Neuronal stem cell (in vitro differentiated cells): ENCODE measurements around the gene CHGA.

Experiments used
- DNase-seq: peaks from one replicate; pipeline ENCODE4 v3.0.0-alpha.2; 2013; ENCODE audit warnings: low spot score
- H2AFZ ChIP-seq: one replicate; pipeline ENCODE4 v1.6.1; 2013; ENCODE audit warnings: mild to moderate bottlenecking, low read length, inconsistent platforms
- H2AK5ac ChIP-seq: 2 replicates; pipeline ENCODE4 v1.6.1; 2013; ENCODE audit warnings: low read depth, mild to moderate bottlenecking, inconsistent platforms, low read length, moderate library complexity, mixed read lengths
- H2BK120ac ChIP-seq: 2 replicates; pipeline ENCODE4 v1.6.1; 2013; ENCODE audit warnings: low read depth, mild to moderate bottlenecking, inconsistent platforms, low read length, moderate library complexity, mixed read lengths
- H2BK12ac ChIP-seq: one replicate; pipeline ENCODE4 v1.6.1; 2013; ENCODE audit warnings: low read length, inconsistent platforms
- H2BK15ac ChIP-seq: 2 replicates; pipeline ENCODE4 v1.6.1; 2013; ENCODE audit warnings: mild to moderate bottlenecking, low read length, inconsistent platforms, mixed read lengths
- H2BK5ac ChIP-seq: one replicate; pipeline ENCODE4 v1.6.1; 2013; ENCODE audit warnings: inconsistent platforms, mild to moderate bottlenecking, low read length, moderate library complexity
- H3K14ac ChIP-seq: one replicate; pipeline ENCODE4 v1.6.1; 2013; ENCODE audit warnings: low read length, inconsistent platforms
- H3K18ac ChIP-seq: 2 replicates; pipeline ENCODE4 v1.6.1; 2013; ENCODE audit warnings: low read length, inconsistent platforms
- H3K23ac ChIP-seq: 2 replicates; pipeline ENCODE4 v1.6.1; 2013; ENCODE audit warnings: low read depth, mild to moderate bottlenecking, mixed read lengths, low read length, inconsistent platforms; ENCODE audit not compliant: poor library complexity
- H3K27ac ChIP-seq: replicated peaks from 3 replicates; pipeline ENCODE4 v1.5.1; 2013; ENCODE audit warnings: low read length, inconsistent platforms
- H3K27me3 ChIP-seq, 3 experiments: 2 replicates each; pipeline ENCODE4 v1.6.1; 2013; ENCODE audit warnings: low read length in 3 of 3, mild to moderate bottlenecking in 2 of 3, inconsistent platforms in 1 of 3, low read depth in 1 of 3, mixed read lengths in 1 of 3, moderate library complexity in 1 of 3; ENCODE audit not compliant: control insufficient read depth in 3 of 3, insufficient read depth in 3 of 3
- H3K36me3 ChIP-seq, 2 donors: replicated peaks in 1 of 2; 2 replicates each; pipeline ENCODE4 v1.6.1; 2013; ENCODE audit warnings: low read length in 2 of 2; ENCODE audit not compliant: control insufficient read depth in 2 of 2, insufficient read depth in 2 of 2
- H3K4ac ChIP-seq: 2 replicates; pipeline ENCODE4 v1.6.1; 2013; ENCODE audit warnings: inconsistent platforms, mild to moderate bottlenecking, low read length, moderate library complexity
- H3K4me1 ChIP-seq, 2 donors: 1 replicate in 1 of 2; 2 replicates in 1 of 2; pipeline ENCODE4 v1.6.1; 2013; ENCODE audit warnings: low read length in 2 of 2, low read depth in 1 of 2; ENCODE audit not compliant: control insufficient read depth in 2 of 2, insufficient read depth in 1 of 2
- H3K4me2 ChIP-seq: one replicate; pipeline ENCODE4 v1.6.1; 2013; ENCODE audit warnings: mild to moderate bottlenecking, low read length, inconsistent platforms; ENCODE audit not compliant: insufficient read depth, poor library complexity, severe bottlenecking
- H3K4me3 ChIP-seq, 2 donors: 2 replicates each; pipeline ENCODE4 v1.5.1; 2013; ENCODE audit warnings: low read length in 2 of 2, mild to moderate bottlenecking in 2 of 2, inconsistent platforms in 1 of 2, moderate library complexity in 1 of 2
- H3K79me1 ChIP-seq: one replicate; pipeline ENCODE4 v1.6.1; 2013; ENCODE audit warnings: low read depth, mild to moderate bottlenecking, inconsistent platforms, low read length, moderate library complexity
- H3K9ac ChIP-seq: one replicate; pipeline ENCODE4 v1.6.1; 2013; ENCODE audit warnings: mild to moderate bottlenecking, low read depth, low read length, inconsistent platforms; ENCODE audit not compliant: poor library complexity
- H3K9me3 ChIP-seq, 2 donors: replicated peaks in 1 of 2; 2 replicates each; pipeline versions ENCODE3 to v1.6.1; 2013; ENCODE audit warnings: low read length in 2 of 2, mild to moderate bottlenecking in 2 of 2, inconsistent platforms in 1 of 2, low read depth in 1 of 2, mixed read lengths in 1 of 2, moderate library complexity in 1 of 2; ENCODE audit not compliant: control insufficient read depth in 2 of 2, insufficient read depth in 1 of 2
- H4K8ac ChIP-seq: one replicate; pipeline ENCODE4 v1.6.1; 2013; ENCODE audit warnings: low read depth, mild to moderate bottlenecking, inconsistent platforms, low read length, moderate library complexity
- H4K91ac ChIP-seq: one replicate; pipeline ENCODE4 v1.6.1; 2013; ENCODE audit warnings: low read length, low read depth, mild to moderate bottlenecking, inconsistent platforms; ENCODE audit not compliant: poor library complexity
- WGBS, 2 donors: extraction: QIAGEN DNeasy Blood & Tissue Kit; methylation state at CpG; one replicate each; pipeline ENCODE4 v1.1.7; 2013; ENCODE audit warnings: missing lambda C conversion rate in 2 of 2, mixed read lengths in 1 of 2; ENCODE audit not compliant: insufficient read length in 2 of 2, insufficient replicate concordance in 1 of 2; ENCODE audit errors: extremely low coverage in 2 of 2; 5-methylcytosine and 5-hydroxymethylcytosine counted together

Gene CHGA

DNA sequence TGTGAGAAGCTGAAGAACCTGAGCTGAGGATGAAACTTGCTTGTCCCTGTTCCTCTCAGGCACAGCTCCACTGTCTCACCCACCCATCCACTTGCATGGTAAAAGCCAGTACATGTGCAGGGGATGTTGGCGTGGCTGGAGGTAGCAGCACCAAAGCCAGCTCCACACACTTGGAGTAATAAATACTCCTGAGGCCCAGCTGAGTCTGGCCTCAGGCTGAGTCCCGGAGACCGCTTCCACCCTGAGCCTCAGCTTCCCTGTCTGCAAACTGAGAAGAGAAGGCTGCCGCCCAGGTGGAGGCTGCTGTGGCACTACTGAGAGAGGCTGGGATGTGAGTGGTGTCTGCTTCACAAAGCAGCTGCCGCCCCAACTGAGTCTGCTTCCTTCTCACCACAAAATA lies 19.2 kb downstream of the CHGA start:
- H2AK5ac ChIP-seq, result no peak overlapping the region

GRCh38 chr14:92942576-92942975 lies 19.6 kb downstream of the CHGA start:
- no peak overlapping the region for H3K4me3 ChIP-seq
- no peak overlapping the region for H3K14ac ChIP-seq
- H3K4me1 ChIP-seq, result no peaks in the 10 kb centered on the region
- no peak overlapping the region for H2BK5ac ChIP-seq
- no peak overlapping the region for H2BK120ac ChIP-seq
- WGBS, 2 donors, result no CpG with 5 or more reads among the region's 8 CpGs
- H3K9ac ChIP-seq, result no peak overlapping the region
- no peak overlapping the region for H2AFZ ChIP-seq
- no peaks in the 10 kb centered on the region for H3K9me3 ChIP-seq
- H3K36me3 ChIP-seq, result no peaks in the 10 kb centered on the region
- no peaks in the 10 kb centered on the region for H3K79me1 ChIP-seq
- H2AK5ac ChIP-seq, result no peak overlapping the region
- no peak for DNase-seq
- H4K8ac ChIP-seq, result no peak overlapping the region
- H2BK15ac ChIP-seq, result no peak overlapping the region
- H3K27me3 ChIP-seq, result no peaks in the 10 kb centered on the region
- H3K23ac ChIP-seq, result no peak overlapping the region
- no peak overlapping the region for H3K4me2 ChIP-seq
- no peak overlapping the region for H3K4ac ChIP-seq
- no peak overlapping the region for H2BK12ac ChIP-seq
- peak overlapping the region; percentile 48 for H3K18ac ChIP-seq
- H3K27ac ChIP-seq, result no peak overlapping the region
- H4K91ac ChIP-seq, result no peak overlapping the region

More for the DNA sequence above, 19.2 kb downstream of the CHGA start:
- no peak for DNase-seq
- Histone ChIP-seq H3K9me3 (no peaks in the 10 kb centered on the region), H3K4ac (no peak overlapping the region), H3K4me2 (no peak overlapping the region), H2BK15ac (no peak overlapping the region), H2BK120ac (no peak overlapping the region), H3K18ac (peak overlapping the region; percentile 48), H3K36me3 (no peaks in the 10 kb centered on the region), H3K79me1 (no peaks in the 10 kb centered on the region), H2BK12ac (no peak overlapping the region), H2BK5ac (no peak overlapping the region), H4K91ac (no peak overlapping the region), H3K4me1 (no peaks in the 10 kb centered on the region), H3K9ac (no peak overlapping the region), H4K8ac (peak overlapping the region; percentile 17), H3K14ac (no peak overlapping the region), H2AFZ (no peak overlapping the region), H3K23ac (no peak overlapping the region), H3K4me3 (no peak overlapping the region), H3K27me3 (no peaks in the 10 kb centered on the region), H3K27ac (no peak overlapping the region)
- no CpG with 5 or more reads among the region's 5 CpGs for WGBS, 2 donors

DNA sequence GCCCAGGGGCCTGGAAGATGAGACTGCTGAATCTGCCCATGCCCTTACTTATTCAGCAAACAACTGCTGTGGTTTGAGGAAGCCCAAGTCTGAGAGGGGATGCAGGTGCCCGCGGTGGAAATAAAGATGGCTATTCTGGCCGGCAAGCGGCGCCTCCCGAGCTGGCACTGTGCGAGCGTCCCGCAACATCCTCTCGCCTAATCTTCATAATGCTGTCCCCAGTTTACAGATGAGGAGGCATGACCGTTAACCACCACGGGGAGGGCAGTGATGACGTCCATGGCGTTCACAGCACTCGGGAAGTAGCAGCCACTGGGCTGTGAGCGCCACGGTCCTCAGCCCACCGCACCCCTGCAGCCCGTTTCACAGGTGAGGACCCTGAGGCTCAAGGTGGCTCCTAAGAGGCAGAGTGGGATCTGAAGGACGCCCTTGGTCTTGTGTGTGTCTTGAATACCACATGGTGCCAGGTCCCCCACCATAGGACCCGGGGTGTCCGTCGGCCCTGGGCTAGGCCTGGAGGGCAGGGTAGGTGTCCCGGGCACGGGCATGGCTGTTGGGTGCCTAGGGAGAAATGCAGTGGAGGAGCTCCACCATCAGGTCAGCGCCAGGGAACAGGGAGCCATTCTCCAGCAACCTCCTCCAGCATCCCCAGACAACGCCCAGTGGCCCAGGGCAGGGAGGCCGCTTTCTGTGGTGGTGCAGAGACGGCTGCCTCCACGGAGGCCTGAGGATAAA lies 20.2 kb downstream of the CHGA start:
- no peak overlapping the region for H2AK5ac ChIP-seq

GRCh38 chr14:92943855-92944570 lies 21.1 kb downstream of the CHGA start:
- H3K4me2 ChIP-seq, result no peak overlapping the region

More for the DNA sequence above, 20.2 kb downstream of the CHGA start:
- no peak for DNase-seq
- no peak overlapping the region for H3K4me2 ChIP-seq
- WGBS, 2 donors, result no CpG with 5 or more reads among the region's 30 CpGs
- H2BK5ac ChIP-seq, result no peak overlapping the region
- no peak overlapping the region for H3K4me3 ChIP-seq
- no peak overlapping the region for H2BK120ac ChIP-seq
- no peaks in the 10 kb centered on the region for H3K36me3 ChIP-seq
- peak overlapping the region; percentile 21 for H3K9ac ChIP-seq
- no peak overlapping the region for H2BK15ac ChIP-seq
- H4K8ac ChIP-seq, result no peak overlapping the region
- H3K27ac ChIP-seq, result no peak overlapping the region
- no peak overlapping the region for H4K91ac ChIP-seq
- H3K4me1 ChIP-seq, result no peaks in the 10 kb centered on the region
- H3K79me1 ChIP-seq, result no peaks in the 10 kb centered on the region
- H3K18ac ChIP-seq, result peak overlapping the region; percentile 31
- H3K23ac ChIP-seq, result peak overlapping the region; percentile 47
- H3K27me3 ChIP-seq, result no peaks in the 10 kb centered on the region
- H2AFZ ChIP-seq, result no peak overlapping the region
- H3K4ac ChIP-seq, result no peak overlapping the region
- H2BK12ac ChIP-seq, result no peak overlapping the region
- H3K9me3 ChIP-seq, result no peaks in the 10 kb centered on the region
- no peak overlapping the region for H3K14ac ChIP-seq

More at GRCh38 chr14:92943855-92944570, 21.1 kb downstream of the CHGA start:
- Histone ChIP-seq H2BK5ac (no peak overlapping the region), H2BK12ac (no peak overlapping the region), H3K14ac (no peak overlapping the region), H2BK120ac (no peak overlapping the region), H2AK5ac (no peak overlapping the region), H3K9me3 (no peaks in the 10 kb centered on the region), H2AFZ (no peak overlapping the region), H3K27ac (no peak overlapping the region), H3K79me1 (no peaks in the 10 kb centered on the region), H3K23ac (no peak overlapping the region), H3K4ac (no peak overlapping the region), H3K4me3 (no peak overlapping the region), H4K91ac (no peak overlapping the region), H3K18ac (no peak overlapping the region), H2BK15ac (no peak overlapping the region), H4K8ac (no peak overlapping the region), H3K4me1 (no peaks in the 10 kb centered on the region), H3K36me3 (no peaks in the 10 kb centered on the region), H3K9ac (no peak overlapping the region), H3K27me3 (no peaks in the 10 kb centered on the region)
- DNase-seq, result no peak
- no CpG with 5 or more reads among the region's 17 CpGs for WGBS, 2 donors
